ENCODE results near the gene PRRT4.

DNA sequence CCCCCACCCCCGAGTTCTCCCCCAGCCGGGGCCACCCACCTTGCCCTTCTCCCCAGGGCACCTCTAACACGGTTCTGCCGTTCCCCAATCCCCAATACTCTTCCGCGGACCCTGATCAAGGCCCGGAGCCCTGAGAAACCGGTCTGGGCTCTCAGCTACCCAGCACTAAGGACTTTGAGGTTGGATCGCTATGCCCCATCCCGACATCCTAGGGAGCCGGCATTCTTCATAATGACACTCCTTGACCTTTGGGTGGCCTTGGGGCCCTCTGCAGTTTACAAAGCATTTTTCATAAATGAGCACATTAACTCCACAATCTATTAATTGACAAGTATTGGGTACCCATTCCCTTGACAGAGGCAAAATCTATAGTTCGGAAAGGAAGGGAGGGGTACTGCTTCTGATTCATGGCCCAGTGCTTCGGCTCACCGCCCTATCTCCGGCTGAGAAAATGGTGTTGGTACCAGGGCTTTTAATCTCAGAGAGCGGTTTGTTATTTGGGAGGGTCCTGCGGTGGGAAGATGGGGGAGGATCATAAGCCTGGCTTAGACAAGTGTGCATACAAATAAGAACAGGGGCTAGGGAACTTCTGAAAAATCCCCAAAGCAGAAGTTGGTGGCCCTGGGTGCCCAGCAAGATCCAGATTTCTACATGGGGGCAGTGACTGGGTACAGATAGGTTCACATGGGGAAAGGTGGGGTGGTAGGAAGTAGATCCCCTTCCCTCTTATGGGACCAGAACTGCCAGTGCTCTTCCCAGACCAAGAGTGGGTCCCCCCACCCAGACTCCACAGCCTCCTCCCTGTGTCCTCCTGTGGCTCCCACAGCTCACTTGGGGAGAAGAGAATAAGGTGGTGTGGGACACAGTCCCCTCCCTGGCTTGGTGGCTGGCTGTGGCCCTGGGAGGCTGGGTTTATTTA is 45.1 kb upstream of the PRRT4 start:
- TF ChIP-seq POLR2A (IDR thresholded peaks at IDR 0.05; ENCODE audit: low read length) = no peak
- no peak for TF ChIP-seq GATA1 (IDR thresholded peaks at IDR 0.05; ENCODE audit: low read depth, low read length)
